ENCODE measurements around the gene TNFSF12. TPM values are rescaled to one million over a fixed set of nuclear protein-coding genes. Genes with fewer than 3 reads are reported as not detected.

The TNFSF12 gene, protein sequence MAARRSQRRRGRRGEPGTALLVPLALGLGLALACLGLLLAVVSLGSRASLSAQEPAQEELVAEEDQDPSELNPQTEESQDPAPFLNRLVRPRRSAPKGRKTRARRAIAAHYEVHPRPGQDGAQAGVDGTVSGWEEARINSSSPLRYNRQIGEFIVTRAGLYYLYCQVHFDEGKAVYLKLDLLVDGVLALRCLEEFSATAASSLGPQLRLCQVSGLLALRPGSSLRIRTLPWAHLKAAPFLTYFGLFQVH
- 14.6 and 15.0 TPM in 2 replicates for total RNA-seq

DNA sequence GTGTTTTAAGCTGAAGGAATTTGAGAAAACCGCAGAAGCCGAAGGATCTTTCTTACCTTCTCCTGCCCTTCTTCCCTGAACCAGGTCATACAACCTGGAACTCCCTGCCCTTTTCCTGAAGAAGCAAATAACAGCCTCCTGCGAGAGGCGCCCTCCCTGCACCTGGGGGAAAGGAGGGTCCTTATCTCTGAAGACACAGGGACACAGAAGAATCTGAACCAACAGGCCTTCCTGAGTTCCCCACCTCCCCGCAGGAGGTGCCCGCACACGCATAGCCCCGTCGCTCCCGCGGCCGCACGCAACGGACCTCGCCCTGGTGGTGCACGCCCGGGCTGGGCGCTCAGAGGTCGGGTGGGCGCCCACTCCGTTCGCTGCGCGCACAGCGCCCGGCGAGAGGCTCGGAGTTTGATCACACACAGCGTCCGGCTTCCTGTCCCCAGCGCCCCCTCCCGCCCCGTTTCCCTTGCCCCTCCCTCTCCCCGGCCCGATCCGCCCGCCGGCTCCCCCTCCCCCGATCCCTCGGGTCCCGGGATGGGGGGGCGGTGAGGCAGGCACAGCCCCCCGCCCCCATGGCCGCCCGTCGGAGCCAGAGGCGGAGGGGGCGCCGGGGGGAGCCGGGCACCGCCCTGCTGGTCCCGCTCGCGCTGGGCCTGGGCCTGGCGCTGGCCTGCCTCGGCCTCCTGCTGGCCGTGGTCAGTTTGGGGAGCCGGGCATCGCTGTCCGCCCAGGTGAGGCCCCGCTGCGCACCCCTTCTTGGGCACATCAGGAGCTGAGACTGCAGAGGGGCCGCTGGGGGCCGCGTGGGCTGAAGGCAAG lies at the start of gene TNFSF12:
Gene TNFSF12, plus strand, starts transcription at position 474 of the 816 bp plus-strand sequence. Its CDS starts 96 bp downstream, at position 570.

DNA sequence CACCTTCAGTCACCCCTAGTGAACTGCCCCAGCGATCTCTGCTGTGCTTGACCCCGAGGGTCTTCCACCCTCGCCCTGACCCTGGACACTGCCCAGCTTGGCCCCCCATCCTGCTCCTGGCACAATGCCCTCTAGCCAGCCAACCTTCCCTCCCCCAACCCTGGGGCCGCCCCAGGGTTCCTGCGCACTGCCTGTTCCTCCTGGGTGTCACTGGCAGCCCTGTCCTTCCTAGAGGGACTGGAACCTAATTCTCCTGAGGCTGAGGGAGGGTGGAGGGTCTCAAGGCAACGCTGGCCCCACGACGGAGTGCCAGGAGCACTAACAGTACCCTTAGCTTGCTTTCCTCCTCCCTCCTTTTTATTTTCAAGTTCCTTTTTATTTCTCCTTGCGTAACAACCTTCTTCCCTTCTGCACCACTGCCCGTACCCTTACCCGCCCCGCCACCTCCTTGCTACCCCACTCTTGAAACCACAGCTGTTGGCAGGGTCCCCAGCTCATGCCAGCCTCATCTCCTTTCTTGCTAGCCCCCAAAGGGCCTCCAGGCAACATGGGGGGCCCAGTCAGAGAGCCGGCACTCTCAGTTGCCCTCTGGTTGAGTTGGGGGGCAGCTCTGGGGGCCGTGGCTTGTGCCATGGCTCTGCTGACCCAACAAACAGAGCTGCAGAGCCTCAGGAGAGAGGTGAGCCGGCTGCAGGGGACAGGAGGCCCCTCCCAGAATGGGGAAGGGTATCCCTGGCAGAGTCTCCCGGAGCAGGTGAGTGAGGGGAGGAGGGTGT lies 9.9 kb downstream of the TNFSF12 start, which contains the start of gene TNFSF13:
Gene TNFSF13, plus strand, starts transcription at position 207 of the 776 bp plus-strand sequence. Its CDS starts 290 bp downstream, at position 497.

GRCh38 chr17:7561589-7562207 lies 12.8 kb downstream of the TNFSF12 start, which contains the start of gene SENP3:
SENP3 (plus strand) TSS chr17:7561919; CDS start chr17:7563077, 1,158 bp downstream.

GRCh38 chr17:7579001-7579833 lies 30.4 kb downstream of the TNFSF12 start, which contains the start of gene CD68:
CD68 (plus strand) TSS chr17:7579638; CDS start chr17:7579678, 40 bp downstream.

GRCh38 chr17:7583253-7584109 lies 34.6 kb downstream of the TNFSF12 start, which contains the start of gene MPDU1:
MPDU1 (plus strand) TSS chr17:7583852; CDS start chr17:7583863, 11 bp downstream.

GRCh38 chr17:7589891-7590691 lies 41.2 kb downstream of the TNFSF12 start, which contains the start of gene SOX15:
SOX15 (minus strand) TSS chr17:7590094; CDS start chr17:7589676, 418 bp downstream.

Other genes with a start within 250 kb of the TNFSF12 start
- 259 and 332 TPM in 2 replicates for gene EIF5A, start 241.4 kb upstream of the TNFSF12 start, total RNA-seq
- 29.9 and 34.0 TPM in 2 replicates for gene GPS2, start 233.7 kb upstream of the TNFSF12 start, total RNA-seq
- gene NEURL4, start 219.7 kb upstream of the TNFSF12 start, total RNA-seq = 6.4 and 12.7 TPM in 2 replicates
- 0.73 TPM in 1 of 2 replicates, not detected in the other for gene ACAP1, start 212.5 kb upstream of the TNFSF12 start, total RNA-seq
- gene KCTD11, start 196.9 kb upstream of the TNFSF12 start, total RNA-seq = 11.9 and 14.6 TPM in 2 replicates
- gene TMEM95, start 193.9 kb upstream of the TNFSF12 start, total RNA-seq = not detected in 2 replicates
- gene TNK1, start 168.0 kb upstream of the TNFSF12 start, total RNA-seq = 0.05 TPM in 1 of 2 replicates, not detected in the other
- gene PLSCR3, start 154.5 kb upstream of the TNFSF12 start, total RNA-seq = 48.7 and 57.0 TPM in 2 replicates
- gene TMEM256, start 145.0 kb upstream of the TNFSF12 start, total RNA-seq = 42.9 and 68.5 TPM in 2 replicates
- 20.6 and 23.5 TPM in 2 replicates for gene NLGN2, start 141.2 kb upstream of the TNFSF12 start, total RNA-seq
- not detected in 2 replicates for gene SPEM1, start 128.7 kb upstream of the TNFSF12 start, total RNA-seq
- not detected in 2 replicates for gene SPEM2, start 123.4 kb upstream of the TNFSF12 start, total RNA-seq
- gene SPEM3, start 120.2 kb upstream of the TNFSF12 start, total RNA-seq = not detected in 2 replicates
- gene TMEM102, start 113.6 kb upstream of the TNFSF12 start, total RNA-seq = 0.62 and 2.1 TPM in 2 replicates
- 1.1 and 1.2 TPM in 2 replicates for gene FGF11, start 109.5 kb upstream of the TNFSF12 start, total RNA-seq
- gene CHRNB1, start 104.0 kb upstream of the TNFSF12 start, total RNA-seq = 2.5 and 4.8 TPM in 2 replicates
- gene ZBTB4, start 69.4 kb upstream of the TNFSF12 start, total RNA-seq = 25.5 and 32.9 TPM in 2 replicates
- not detected in 2 replicates for gene SLC35G6, start 67.6 kb upstream of the TNFSF12 start, total RNA-seq
- 67.3 and 74.0 TPM in 2 replicates for gene POLR2A, start 64.7 kb upstream of the TNFSF12 start, total RNA-seq
- gene TNFSF13, start 9.7 kb downstream of the TNFSF12 start, total RNA-seq = 3.2 and 8.0 TPM in 2 replicates
- 30.5 and 32.1 TPM in 2 replicates for gene SENP3, start 12.9 kb downstream of the TNFSF12 start, total RNA-seq
- 25.7 and 31.7 TPM in 2 replicates for gene CD68, start 30.6 kb downstream of the TNFSF12 start, total RNA-seq
- 62.5 and 77.8 TPM in 2 replicates for gene MPDU1, start 34.8 kb downstream of the TNFSF12 start, total RNA-seq
- 0.20 and 0.25 TPM in 2 replicates for gene SOX15, start 41.0 kb downstream of the TNFSF12 start, total RNA-seq
- gene FXR2, start 65.8 kb downstream of the TNFSF12 start, total RNA-seq = 20.4 and 24.7 TPM in 2 replicates
- 131 and 141 TPM in 2 replicates for gene SAT2, start 78.8 kb downstream of the TNFSF12 start, total RNA-seq
- gene SHBG, start 81.1 kb downstream of the TNFSF12 start, total RNA-seq = 0.81 and 0.83 TPM in 2 replicates
- 0.10 and 0.12 TPM in 2 replicates for gene ATP1B2, start 101.9 kb downstream of the TNFSF12 start, total RNA-seq
- gene TP53, start 138.4 kb downstream of the TNFSF12 start, total RNA-seq = 33.1 and 47.9 TPM in 2 replicates
- 4.1 and 4.9 TPM in 2 replicates for gene WRAP53, start 139.4 kb downstream of the TNFSF12 start, total RNA-seq
- gene EFNB3, start 156.1 kb downstream of the TNFSF12 start, total RNA-seq = 7.0 and 8.4 TPM in 2 replicates
- gene DNAH2, start 168.7 kb downstream of the TNFSF12 start, total RNA-seq = 1.2 TPM in 2 replicates